Activated B cell treated with CpG ODN at 0.5 μM for 24 hours (primary cell): ENCODE measurements around the gene SUGCT. TPM values are rescaled to one million over a fixed set of nuclear protein-coding genes. Genes with fewer than 3 reads are reported as not detected.

Source experiments
- ATAC-seq: fragments of 200-7000 bp; cut with Tn5 transposase; one replicate; pipeline ENCODE4 v1.10.0; 2021; ENCODE audit warnings: low read depth, mild to moderate bottlenecking, moderate library complexity
- CTCF ChIA-PET: fragments of 350-600 bp; sonication (Branson Sonifier 250); formaldehyde crosslinking; loops from one replicate; lab custom pipeline; 2021; ENCODE audit warnings: antibody characterized with exemption; lab: Charles Lee
- POLR2A ChIA-PET: fragments of 350-600 bp; sonication (Branson Sonifier 250); formaldehyde crosslinking; loops from one replicate; lab custom pipeline; 2021; ENCODE audit warnings: antibody characterized with exemption; lab: Charles Lee
- DNase-seq: peaks from one replicate; pipeline ENCODE4 v3.0.0; 2022
- H3K27ac Mint-ChIP-seq: one replicate; pipeline ENCODE4 v1.8.0; 2020; ENCODE audit warnings: mixed read lengths
- H3K27me3 Mint-ChIP-seq: one replicate; pipeline ENCODE4 v1.8.0; 2021; ENCODE audit warnings: mixed read lengths
- H3K36me3 Mint-ChIP-seq: one replicate; pipeline ENCODE4 v1.8.0; 2021; ENCODE audit warnings: low read depth, mixed read lengths
- H3K4me1 Mint-ChIP-seq: one replicate; pipeline ENCODE4 v1.8.0; 2021; ENCODE audit warnings: mixed read lengths
- H3K4me3 Mint-ChIP-seq: one replicate; pipeline ENCODE4 v1.8.0; 2020; ENCODE audit warnings: mild to moderate bottlenecking, mixed read lengths
- H3K9me3 Mint-ChIP-seq: one replicate; pipeline ENCODE4 v1.8.0; 2020; ENCODE audit warnings: mixed read lengths
- CTCF ChIP-seq: fragments of 200-600 bp; IDR thresholded peaks from one replicate; pipeline ENCODE4 v1.8.0; 2022; ENCODE audit warnings: antibody characterized with exemption, mild to moderate bottlenecking
- intact Hi-C: fragments of 100-400 bp; cut with micrococcal nuclease; formaldehyde crosslinking; loops from one replicate; pipeline ENCODE4 v1.15.1; 2024
- total RNA-seq: library from RNA; stranded (reverse); gene quantifications from 2 replicates; pipeline ENCODE4 v1.2.3, GENCODE V29; 2022

The SUGCT gene
- total RNA-seq, 1 donor from 2014 or later: 1.3 TPM

DNA sequence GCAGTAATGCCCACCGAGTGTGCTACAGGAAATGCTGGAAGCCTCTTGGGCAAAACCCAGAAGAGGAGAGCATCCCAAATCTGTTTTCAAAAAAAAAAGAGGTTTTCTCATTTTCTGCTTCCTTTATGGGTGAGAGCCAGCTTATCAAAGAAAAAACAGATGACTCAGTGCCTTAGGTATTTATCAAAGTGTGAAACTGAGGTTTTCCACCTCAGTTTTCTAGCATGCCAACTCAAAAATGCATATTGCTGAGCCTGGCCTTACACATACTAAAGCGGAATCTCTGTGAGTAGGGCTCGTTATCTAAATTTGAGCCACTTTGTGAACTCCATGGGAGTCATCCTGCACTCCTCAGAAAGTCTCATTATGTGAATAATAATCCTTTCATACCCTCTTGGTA is 705.1 kb downstream of the SUGCT start:
- H3K27me3 Mint-ChIP-seq: no peaks in the 10 kb centered on the region
- CTCF ChIA-PET: no interaction called here
- intact Hi-C loops: loop anchor here (10.0 kb wide), 1 partner anchor 865 kb away; the partner anchor contains the start of gene INHBA
- ATAC-seq (no peak), DNase-seq (no peak)
- TF ChIP-seq CTCF: no peak
- H3K4me3 Mint-ChIP-seq: no peak overlapping the region
- H3K36me3 Mint-ChIP-seq: no peaks in the 10 kb centered on the region
- H3K27ac Mint-ChIP-seq: no peak overlapping the region
- peaks cover 2% of the 10 kb centered on the region for H3K9me3 Mint-ChIP-seq
- POLR2A ChIA-PET: no interaction called here
- H3K4me1 Mint-ChIP-seq: peaks cover 13% of the 10 kb centered on the region

- POLR2A ChIA-PET: no interaction called here
- no peak overlapping the region for H3K27ac Mint-ChIP-seq
- peaks cover 11% of the 10 kb centered on the region for H3K4me1 Mint-ChIP-seq
These were observed 706.2 kb downstream of the SUGCT start for GRCh38 chr7:40840990-40841389.

GRCh38 chr7:40842641-40843040 is 707.8 kb downstream of the SUGCT start:
- Mint-ChIP-seq H3K27me3 (no peaks in the 10 kb centered on the region), H3K4me1 (peaks cover 3% of the 10 kb centered on the region)

More at GRCh38 chr7:40840990-40841389, 706.2 kb downstream of the SUGCT start:
- intact Hi-C loops: no loop called here
- DNase-seq (no peak), ATAC-seq (no peak)
- Mint-ChIP-seq H3K27me3 (no peaks in the 10 kb centered on the region), H3K9me3 (peaks cover 2% of the 10 kb centered on the region), H3K36me3 (no peaks in the 10 kb centered on the region), H3K4me3 (no peak overlapping the region)
- CTCF ChIA-PET: no interaction called here
- no peak for TF ChIP-seq CTCF

DNA sequence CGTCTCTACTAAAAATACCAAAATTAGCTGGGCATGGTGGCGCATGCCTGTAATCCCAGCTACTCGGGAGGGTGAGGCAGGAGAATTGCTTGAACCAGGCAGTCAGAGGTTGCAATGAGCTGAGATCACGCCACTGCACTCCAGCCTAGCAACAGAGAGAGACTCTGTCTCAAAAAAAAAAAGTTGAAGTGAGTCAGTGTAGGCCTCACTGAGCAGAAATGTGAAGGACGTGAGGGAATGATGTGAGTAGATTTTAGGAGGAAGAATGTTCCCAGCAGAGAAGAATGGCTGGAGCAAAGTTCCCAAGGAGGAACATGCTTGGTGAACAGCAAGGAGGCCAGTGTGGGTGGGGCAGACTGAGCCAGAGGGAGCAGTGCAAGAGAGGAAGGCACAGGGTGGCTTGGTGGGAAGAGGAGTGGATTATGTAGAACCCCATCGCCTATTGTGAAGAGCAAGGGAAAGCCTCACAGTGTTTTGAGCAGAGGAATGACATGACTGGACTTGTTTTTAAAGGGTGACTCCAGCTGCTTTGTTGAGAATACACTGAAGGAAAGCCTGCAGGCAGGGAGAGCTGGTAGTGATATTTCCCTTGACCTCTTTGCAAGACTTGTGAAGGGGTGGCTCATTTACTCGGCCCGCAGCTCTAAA is 708.7 kb downstream of the SUGCT start:
- intact Hi-C loops: no loop called here
- Mint-ChIP-seq H3K4me1 (no peaks in the 10 kb centered on the region), H3K27ac (no peak overlapping the region), H3K4me3 (no peak overlapping the region), H3K27me3 (no peaks in the 10 kb centered on the region), H3K36me3 (no peaks in the 10 kb centered on the region), H3K9me3 (peaks cover 2% of the 10 kb centered on the region)
- no peak for TF ChIP-seq CTCF
- DNase-seq (no peak), ATAC-seq (no peak)
- CTCF ChIA-PET: no interaction called here
- POLR2A ChIA-PET: interaction anchor here (0.6 kb wide), 1 partner anchor 45 kb away, joined by 3 read pairs; no protein-coding TSS in a partner anchor

More at GRCh38 chr7:40842641-40843040, 707.8 kb downstream of the SUGCT start:
- no peak for ATAC-seq
- no peak overlapping the region for H3K4me3 Mint-ChIP-seq
- intact Hi-C loops: no loop called here
- no peak overlapping the region for H3K27ac Mint-ChIP-seq
- no peak for DNase-seq
- H3K36me3 Mint-ChIP-seq: no peaks in the 10 kb centered on the region
- POLR2A ChIA-PET: interaction anchor here (0.6 kb wide), 1 partner anchor 44 kb away, joined by 3 read pairs; no protein-coding TSS in a partner anchor
- TF ChIP-seq CTCF: no peak
- CTCF ChIA-PET: no interaction called here
- peaks cover 2% of the 10 kb centered on the region for H3K9me3 Mint-ChIP-seq

- no peak for TF ChIP-seq CTCF
- intact Hi-C loops: no loop called here
- ATAC-seq (no peak), DNase-seq (no peak)
- ChIA-PET POLR2A (no interaction called here), CTCF (no interaction called here)
- Mint-ChIP-seq H3K27me3 (no peaks in the 10 kb centered on the region), H3K36me3 (no peaks in the 10 kb centered on the region), H3K27ac (no peak overlapping the region), H3K4me1 (no peaks in the 10 kb centered on the region), H3K9me3 (no peaks in the 10 kb centered on the region), H3K4me3 (no peak overlapping the region)
These were observed 711.1 kb downstream of the SUGCT start for GRCh38 chr7:40845943-40846342.
